ENCODE results near the gene GRWD1.
A peak's percentile ranks its signal among the peaks of the same experiment; 100 is the strongest.

The GRWD1 gene

DNA sequence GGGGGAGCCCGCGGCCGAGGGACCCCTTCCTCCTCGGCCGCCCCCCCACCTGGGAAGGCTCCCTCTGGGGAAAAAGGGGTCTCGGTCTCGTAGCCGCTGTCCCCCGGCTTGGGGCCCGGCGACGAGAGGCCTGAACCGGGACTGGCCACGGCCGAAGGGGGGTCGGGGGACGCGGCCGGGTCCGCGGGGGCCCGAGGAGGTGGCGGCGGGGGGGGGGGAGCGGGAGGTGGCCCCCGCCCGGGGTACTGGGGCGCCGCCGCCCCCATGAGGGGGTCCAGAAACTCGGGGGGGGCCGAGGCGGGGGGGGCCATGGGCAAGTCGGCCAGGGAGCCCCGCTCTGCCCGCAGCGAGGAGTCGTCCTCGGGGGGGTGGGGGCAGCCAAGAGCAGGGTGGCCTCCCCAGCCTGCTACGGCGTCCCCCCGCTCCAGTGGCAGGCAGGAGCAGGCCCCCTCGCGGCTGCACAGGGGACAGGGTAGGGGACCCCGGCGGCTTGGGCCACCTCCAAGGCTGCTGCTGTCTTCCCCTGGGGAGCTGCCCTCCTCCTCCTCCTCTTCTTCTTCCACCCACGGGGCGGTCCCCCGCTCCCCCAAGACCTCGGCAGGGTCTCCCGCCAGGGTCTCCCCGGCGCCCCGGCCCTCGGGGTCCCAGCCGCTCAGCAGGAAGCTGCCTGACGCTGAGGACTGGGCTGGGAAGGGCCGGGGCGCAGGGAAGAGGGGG, 53.0 kb downstream of the GRWD1 start:
- DNase-seq, result no peak

DNA sequence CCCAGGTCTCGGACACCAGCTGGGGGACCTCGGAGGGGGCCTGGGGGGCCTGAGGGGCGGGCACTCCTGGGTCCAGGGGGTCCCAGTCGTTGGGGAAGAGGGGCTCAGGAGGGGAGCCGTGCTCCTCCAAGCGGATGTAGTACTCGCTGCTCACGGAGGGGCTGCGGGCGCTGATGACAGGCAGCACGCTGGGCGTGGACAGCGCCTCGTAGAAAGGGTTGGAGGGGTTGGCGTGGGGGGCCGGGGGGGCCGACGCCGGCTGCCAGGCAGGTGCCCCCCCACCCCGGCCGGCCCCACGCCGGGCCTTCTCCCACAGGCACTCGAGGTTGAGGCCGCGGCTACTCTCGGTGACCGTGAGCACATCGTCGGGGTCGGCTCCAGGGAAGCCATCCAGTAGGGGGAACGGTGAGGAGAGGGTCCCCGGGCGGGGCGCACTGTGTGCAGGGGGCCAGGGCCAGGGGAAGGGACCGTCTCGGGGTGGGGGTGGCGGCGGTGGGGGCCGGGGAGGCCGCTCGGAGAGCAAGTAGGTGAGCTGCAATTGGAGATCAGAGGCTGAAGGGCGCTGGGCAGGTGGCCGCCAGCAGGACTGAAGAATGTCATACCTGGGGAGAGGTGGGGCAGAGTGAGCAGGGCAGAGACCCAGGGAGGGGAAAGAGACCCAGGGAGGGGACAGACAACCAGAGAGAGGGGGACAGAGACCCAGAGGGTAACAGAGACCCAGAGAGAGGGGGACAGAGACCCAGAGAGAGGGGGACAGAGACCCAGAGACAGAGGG, 53.7 kb downstream of the GRWD1 start:
- no peak for DNase-seq

DNA sequence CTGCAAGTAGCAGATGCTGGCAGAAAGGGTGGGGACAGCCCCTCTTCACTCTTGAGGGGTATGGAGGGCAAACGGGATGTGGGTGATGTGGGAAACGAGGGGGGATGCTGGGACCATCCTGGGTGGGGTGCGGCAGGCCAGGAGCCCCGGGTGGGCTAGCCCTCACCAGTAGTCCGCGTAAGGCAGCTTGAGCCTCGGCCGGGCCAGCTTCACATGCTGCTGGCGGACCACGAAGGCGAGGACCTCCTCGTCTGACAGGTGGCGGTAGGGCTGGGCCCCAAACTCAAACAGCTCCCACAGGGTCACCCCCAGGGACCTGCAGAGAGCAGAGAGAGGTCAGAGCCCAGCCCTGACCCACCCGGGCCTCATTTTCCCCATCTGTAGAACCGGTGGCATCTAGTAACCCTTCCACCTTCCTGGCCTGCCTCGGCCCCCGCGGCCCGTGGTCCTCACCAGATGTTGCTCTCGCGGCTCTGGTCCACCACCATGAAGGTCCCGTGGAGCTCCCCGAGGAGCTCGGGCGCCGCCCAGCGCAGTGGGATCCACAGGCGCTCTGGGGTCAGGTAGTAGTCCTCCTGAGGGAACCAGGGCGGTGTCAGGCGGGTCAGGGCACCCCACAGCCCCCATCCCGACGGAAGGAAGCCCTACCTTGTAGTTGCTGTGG, 55.2 kb downstream of the GRWD1 start:
- DNase-seq, result no peak

DNA sequence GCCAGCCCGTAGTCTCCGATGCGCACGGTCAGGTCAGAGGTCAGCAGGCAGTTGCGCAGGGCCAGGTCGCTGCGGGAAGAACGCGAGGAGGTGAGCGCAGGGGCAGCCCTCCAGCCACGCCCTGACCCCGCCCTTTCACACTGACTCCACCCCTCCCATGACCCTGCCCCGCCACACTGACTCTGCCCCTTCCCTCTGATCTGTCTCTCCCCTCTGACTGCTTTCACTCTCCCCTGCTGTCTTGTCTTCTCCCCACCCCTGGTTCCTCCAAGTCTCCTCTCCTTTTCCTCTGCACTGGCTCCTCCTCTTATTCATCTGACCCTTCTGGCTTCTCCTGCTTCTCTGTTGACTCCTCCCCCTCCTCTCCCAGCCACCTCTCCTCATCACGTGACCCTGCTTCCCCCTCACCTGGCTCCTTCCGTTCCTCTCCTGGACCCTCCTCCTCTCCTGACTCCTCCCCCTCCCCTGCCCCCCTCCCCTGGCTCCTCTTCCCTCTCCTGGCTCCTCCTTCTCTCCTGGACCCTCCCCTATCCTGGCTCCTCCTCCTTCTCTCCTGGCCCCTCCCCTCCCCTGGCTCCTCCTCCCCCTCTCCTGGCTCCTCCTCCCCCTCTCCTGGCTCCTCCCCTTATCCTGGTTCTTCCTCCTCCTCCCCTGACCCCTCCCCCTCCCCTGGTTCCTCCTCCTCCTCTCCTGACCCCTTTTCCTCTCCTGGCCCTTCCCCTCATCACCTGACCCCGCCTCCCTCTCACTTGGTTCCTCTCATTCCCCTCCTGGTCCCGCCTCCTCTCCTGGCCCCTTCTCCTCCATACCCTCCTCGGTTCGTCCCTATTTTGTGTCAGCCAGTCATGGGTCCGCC, 55.9 kb downstream of the GRWD1 start:
- DNase-seq, result peak; percentile 31

DNA sequence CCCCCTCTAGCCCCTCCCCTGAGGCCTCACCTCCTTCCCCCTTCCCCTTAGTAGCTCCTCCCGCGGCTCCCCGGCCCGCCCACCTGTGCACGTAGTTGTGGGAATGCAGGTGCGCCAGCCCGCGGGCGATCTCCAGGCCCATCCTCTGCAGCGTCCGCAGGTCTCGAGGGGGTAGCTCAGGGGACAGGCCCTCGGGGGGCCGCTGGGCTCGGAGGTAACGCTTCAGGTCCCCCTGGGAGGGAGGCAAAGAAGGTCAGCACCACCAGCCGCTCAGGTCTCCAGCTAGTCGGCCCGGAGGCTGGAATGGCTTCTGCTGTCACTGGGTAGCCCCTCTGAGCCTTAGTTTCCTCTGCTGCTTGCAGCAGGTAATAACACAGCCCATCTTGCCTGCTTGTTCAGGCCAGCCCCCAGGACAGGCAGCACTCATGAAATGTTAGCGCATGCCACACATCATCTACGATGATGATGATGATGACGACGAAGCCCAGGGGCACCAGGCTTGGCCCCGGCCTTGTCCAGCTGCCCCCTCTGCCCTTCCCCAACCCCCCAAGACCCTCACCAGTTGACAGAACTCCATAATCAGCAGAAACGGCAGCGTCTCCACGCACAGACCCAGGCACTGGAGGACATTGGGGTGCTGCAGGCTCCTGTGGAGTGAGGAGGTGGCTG, 56.7 kb downstream of the GRWD1 start:
- no peak for DNase-seq

DNA sequence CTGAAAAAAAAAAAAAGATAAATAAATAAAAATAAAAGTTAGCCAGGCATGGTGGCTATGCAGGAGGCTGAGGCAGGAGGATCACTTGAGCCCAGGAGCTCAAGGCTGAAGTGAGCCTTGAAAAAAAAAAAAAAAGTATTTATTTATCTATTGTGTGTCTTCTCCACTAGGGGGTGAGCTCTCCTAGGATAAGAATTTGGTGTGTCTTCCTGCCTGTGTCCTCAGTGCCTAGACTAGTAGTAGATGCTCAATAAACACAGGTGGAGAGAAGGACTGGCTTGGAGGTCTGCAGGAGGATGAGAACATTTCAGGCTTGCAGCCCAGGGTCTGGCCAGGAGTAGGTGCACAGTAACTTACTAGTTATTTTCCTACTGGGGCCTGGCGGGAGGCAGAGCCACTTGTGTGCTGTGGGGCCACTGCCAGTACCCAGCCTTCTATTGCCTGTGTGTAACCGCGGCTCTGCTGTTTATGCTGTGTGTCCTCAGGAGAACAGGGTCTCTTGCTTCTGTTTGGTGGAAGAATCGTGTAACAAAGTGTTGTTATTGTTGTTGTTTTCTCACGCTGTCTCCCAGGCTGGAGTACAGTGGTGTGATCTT, 60.5 kb downstream of the GRWD1 start:
- DNase-seq, result peak; percentile 53

Data from fibroblast of skin of back (primary cell).